Germinal center (tissue), 1 donor: ENCODE results near the gene PRKCH.

Source experiments
- DNase-seq: peaks from one replicate; pipeline ENCODE4 v3.0.0; 2012; ENCODE audit warnings: mixed read lengths, low spot score

The PRKCH gene

GRCh38 chr14:61532763-61533162 is 211.4 kb downstream of the PRKCH start:
- no peak for DNase-seq

DNA sequence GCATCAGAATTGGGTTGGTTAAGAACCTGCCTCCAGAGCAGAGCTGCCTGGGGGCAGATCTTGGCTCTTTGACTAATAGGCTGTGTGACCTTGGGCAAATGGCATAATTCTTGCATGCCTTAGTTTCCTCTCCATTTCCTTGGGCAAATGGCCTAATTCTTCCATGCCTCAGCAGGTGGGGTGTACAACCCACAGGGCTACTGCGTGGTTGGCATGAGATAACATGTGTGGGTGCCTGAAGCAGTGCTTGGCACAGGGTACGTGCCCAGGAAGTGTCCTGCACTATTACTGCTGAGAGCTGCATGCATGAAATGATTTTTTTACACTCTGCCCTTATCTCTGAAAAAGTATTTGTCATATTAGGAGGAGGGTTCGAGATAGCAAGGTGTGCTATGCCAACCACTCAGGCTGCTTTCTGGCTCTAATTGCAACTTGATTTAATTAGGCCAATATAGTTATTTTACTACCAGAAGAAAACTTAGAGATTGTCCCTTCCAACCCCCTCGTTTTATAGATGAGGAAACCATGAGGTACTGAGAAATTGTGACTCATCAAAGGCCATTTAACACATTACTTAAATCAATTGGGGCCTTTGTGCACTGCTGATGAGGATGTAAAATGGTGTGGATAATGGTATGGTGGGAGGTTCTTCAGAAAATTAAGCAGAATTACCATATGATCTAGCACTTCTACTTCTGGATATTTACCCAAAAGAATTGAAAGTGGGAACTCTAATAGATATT is 212.3 kb downstream of the PRKCH start:
- no peak for DNase-seq

DNA sequence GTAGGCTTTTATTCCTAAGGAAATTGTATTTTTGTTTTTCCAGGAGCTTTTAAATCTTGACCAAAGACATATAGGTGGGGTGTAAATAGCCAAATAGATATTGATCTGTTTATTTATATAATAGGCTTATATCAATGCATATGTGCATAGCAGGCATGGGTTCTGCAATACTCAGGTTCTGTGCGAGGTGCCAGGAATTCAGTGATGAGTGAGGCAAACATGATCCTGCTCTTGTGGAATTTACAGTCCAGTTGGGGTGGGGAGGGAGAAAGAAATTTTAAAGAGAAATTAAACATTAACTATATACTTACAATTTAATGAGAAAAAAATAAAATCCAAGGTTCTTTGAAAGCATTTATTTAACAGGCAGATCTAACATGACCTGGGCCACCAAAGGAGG is 213.7 kb downstream of the PRKCH start:
- DNase-seq = no peak

- DNase-seq = no peak
These were observed 214.1 kb downstream of the PRKCH start for GRCh38 chr14:61535458-61535857.

- DNase-seq = no peak
These were observed 215.5 kb downstream of the PRKCH start for GRCh38 chr14:61536661-61537562.

- no peak for DNase-seq
These were observed 216.4 kb downstream of the PRKCH start for GRCh38 chr14:61537563-61538463.

- no peak for DNase-seq
These were observed 217.2 kb downstream of the PRKCH start for GRCh38 chr14:61538464-61539022.

- no peak for DNase-seq
These were observed 218.3 kb downstream of the PRKCH start for GRCh38 chr14:61539631-61540030.

DNA sequence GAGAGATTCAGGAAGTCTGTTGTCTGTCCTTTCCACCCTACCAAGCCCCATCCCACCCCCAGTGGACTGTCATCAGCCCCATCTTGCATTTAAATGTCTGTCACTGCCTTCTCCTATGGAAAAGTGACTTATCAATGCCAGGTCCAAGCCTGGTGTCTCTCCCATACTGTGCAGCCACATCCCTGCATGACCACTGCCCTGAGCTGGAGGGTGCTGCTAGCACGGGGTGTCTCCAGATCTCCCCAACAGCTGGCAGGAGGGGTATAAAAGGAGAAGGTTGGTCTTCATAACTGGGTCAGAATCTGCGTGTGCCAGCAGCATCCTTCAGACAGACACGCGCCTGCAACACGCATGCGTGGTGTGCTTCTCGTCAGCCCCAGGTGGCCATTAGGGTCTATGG is 219.6 kb downstream of the PRKCH start:
- no peak for DNase-seq

DNA sequence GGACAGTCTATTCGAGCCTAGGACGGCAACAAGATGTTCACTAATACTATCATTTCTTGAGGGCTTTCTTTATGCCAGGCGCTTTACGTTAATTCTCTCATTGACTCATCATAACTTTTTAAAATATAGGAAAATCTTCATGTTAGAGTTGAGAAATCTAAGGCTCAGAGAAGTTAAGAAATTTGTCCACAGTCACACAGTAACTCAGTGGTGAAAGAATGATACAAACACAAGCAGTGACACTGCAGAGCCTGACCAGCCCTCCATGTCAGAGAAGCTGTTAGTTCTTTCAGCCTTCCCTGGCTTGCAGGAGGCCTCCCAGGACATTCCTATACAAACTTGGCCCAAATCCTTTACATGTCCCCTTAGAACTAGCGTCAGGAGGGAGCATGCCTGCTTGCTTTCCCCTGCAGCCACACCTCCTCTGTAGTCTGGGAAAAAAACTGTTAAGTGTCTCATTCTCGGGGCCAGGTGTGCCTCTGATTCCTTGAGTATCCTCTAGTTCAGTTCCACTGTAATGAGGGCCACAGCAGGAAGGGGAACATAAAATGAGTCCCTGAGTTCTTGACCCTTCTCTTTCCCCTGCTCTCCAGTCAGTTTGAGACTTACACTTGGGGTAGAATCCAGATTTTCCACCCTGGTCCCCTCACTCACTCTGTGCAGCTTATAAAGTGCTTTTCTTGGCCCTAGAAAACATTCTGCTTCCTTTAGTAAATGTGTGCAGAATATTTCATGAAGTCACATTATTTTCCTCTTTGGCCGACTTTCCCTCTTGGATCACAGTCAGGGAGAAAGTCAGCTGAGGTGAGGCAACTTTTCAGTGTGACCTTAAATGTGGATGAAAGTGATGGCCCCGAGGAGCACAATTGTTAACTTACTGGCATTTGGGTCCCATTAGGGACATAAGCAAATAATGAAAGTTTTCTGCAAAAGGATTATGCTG is 221.7 kb downstream of the PRKCH start:
- no peak for DNase-seq

GRCh38 chr14:61543946-61544345 is 222.6 kb downstream of the PRKCH start:
- no peak for DNase-seq

DNA sequence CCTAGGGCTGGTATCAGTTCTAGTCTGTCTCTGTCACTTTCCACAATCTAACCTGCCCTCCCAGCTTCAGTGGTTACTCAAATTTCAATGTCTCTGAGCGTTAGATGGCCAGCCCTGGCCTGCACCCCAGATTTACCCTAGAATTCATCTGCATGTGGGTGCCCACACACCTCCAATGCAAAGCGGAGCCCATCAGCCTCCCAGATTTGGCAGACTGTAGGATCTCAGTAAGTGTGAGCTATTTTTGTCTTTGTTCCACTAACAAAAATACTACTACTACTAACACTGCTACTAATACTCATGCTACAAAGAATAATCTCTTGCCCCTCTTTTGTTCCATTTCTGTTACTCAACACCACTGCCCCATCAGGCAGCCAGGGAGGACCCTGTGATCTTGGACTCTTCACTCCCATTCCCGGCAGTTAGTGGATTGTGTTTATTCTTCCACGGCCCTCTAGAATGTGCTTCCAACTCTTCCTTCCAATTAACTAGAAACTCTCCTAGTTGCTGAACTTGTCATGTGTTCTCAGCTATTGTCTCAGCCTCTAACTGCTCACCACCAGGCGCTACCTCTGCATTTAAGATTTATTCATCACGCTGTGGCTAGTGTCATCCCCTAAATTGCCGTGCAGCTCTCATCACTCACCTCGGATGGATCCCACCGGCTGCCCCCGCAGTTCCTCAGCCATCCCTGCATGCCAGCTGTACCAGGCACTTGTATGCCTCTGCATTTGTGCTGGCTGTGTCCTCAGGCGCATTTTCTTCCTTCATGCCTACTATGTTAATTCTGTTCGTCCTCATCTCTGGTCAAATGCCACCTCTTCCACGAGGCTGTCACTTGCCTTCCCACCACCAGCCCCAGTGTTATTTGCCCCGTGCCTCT is 223.3 kb downstream of the PRKCH start:
- DNase-seq = no peak

- no peak for DNase-seq
These were observed 224.5 kb downstream of the PRKCH start for GRCh38 chr14:61545726-61546455.

DNA sequence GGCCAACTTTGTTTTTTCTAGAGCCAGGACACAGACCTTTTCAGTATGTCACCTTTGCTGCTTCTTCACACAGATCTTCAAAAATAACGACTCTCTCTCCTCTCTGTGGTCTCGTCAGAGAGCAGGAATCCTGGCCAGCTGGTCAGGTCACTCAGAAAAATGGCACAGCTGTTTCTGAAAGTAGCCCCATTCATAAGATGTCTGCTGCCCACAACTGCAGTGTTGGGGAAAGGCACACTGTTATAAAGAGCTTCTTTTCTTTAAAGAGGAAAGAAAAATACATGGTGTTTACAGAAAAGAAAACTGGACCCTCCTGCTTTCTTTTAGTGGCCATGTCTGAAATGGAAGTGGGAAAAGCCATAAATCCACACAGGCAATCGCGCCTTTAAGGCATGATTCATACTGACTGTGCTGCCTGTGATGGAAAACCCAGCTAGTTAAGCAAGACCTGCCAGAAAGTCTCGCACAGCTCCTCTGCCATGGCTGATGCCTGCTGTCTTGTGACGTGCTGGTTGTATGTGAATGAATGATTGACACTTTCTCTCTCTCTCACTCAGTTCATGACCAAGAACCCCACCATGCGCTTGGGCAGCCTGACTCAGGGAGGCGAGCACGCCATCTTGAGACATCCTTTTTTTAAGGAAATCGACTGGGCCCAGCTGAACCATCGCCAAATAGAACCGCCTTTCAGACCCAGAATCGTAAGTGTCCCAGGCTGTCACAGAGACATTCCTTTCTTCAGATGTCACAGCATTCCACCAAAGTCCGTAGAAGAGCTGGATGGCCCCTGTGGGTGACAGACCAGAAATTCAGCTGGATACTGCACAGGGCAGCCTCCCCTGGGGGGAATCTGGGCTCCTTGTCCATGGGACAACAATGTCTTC is 226.0 kb downstream of the PRKCH start:
- DNase-seq = no peak

GRCh38 chr14:61549425-61549824 is 228.0 kb downstream of the PRKCH start:
- no peak for DNase-seq

DNA sequence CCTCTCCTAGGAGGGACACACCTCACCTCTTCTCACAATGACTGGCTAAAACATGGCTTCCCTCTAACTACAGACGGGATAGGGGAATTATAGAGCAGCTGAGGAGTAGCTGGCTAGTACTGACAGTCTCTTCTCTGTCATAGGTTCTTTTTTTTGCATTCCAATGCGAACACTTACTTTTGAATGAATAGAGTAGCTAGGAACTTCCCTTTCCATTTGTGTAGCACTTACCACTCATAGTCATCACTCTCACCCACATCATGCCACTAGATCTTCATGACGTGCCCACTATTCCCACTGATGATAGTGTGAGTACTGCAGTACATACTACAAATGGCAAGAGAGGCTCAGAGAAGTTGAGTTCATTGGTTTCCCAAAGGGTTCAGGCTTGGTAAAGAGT is 230.0 kb downstream of the PRKCH start:
- DNase-seq = no peak

- no peak for DNase-seq
These were observed 230.9 kb downstream of the PRKCH start for GRCh38 chr14:61552241-61552640.
